ENCODE measurements around the gene GFRA1.

- TF ChIP-seq, protein P1, sequence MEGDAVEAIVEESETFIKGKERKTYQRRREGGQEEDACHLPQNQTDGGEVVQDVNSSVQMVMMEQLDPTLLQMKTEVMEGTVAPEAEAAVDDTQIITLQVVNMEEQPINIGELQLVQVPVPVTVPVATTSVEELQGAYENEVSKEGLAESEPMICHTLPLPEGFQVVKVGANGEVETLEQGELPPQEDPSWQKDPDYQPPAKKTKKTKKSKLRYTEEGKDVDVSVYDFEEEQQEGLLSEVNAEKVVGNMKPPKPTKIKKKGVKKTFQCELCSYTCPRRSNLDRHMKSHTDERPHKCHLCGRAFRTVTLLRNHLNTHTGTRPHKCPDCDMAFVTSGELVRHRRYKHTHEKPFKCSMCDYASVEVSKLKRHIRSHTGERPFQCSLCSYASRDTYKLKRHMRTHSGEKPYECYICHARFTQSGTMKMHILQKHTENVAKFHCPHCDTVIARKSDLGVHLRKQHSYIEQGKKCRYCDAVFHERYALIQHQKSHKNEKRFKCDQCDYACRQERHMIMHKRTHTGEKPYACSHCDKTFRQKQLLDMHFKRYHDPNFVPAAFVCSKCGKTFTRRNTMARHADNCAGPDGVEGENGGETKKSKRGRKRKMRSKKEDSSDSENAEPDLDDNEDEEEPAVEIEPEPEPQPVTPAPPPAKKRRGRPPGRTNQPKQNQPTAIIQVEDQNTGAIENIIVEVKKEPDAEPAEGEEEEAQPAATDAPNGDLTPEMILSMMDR (IDR thresholded peaks at IDR 0.05) = no peak
- TF ChIP-seq EZH2phosphoT487 (IDR thresholded peaks at IDR 0.05; ENCODE audit: borderline replicate concordance, low read depth) = no peak
- TF ChIP-seq POLR2AphosphoS5 (IDR thresholded peaks at IDR 0.05; ENCODE audit: low read depth, low read length) = no peak
- no peak for TF ChIP-seq RAD21 (IDR thresholded peaks at IDR 0.05; ENCODE audit: low read length)
- TF ChIP-seq USF1 (IDR thresholded peaks at IDR 0.05; ENCODE audit: borderline replicate concordance, low read depth) = no peak
- no peak for TF ChIP-seq CHD2 (IDR thresholded peaks at IDR 0.05; ENCODE audit: low read length, partially characterized antibody)
- TF ChIP-seq, protein P2, sequence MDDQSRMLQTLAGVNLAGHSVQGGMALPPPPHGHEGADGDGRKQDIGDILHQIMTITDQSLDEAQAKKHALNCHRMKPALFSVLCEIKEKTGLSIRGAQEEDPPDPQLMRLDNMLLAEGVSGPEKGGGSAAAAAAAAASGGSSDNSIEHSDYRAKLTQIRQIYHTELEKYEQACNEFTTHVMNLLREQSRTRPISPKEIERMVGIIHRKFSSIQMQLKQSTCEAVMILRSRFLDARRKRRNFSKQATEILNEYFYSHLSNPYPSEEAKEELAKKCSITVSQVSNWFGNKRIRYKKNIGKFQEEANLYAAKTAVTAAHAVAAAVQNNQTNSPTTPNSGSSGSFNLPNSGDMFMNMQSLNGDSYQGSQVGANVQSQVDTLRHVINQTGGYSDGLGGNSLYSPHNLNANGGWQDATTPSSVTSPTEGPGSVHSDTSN (IDR thresholded peaks at IDR 0.05) = no peak
- TF ChIP-seq NFIC (IDR thresholded peaks at IDR 0.05; ENCODE audit: borderline replicate concordance) = no peak
- no peak for TF ChIP-seq TAF1 (IDR thresholded peaks at IDR 0.05; ENCODE audit: borderline replicate concordance, low read depth, low read length)
- no peak for TF ChIP-seq TCF12 (IDR thresholded peaks at IDR 0.05)
Measured at GRCh38 chr10:116045366-116046356, 227.3 kb downstream of the GFRA1 start.

All from SK-N-SH (cell line).